HepG2 (cell line): ENCODE measurements around the gene XKR7.

Experiments used
- CREM ChIP-seq, 2 experiments: sonication (generic) in 1 of 2; formaldehyde crosslinking in 1 of 2; IDR thresholded peaks; 2 replicates each; pipeline versions ENCODE4 v1.4.0 to v1.6.1; 2016 to 2020; ENCODE audit warnings: antibody characterized with exemption in 1 of 2, mild to moderate bottlenecking in 1 of 2, missing genetic modification reagents in 1 of 2
- ESRRA ChIP-seq: sonication (generic); formaldehyde crosslinking; IDR thresholded peaks from 2 replicates; pipeline ENCODE4 v1.5.1; 2020; ENCODE audit warnings: mild to moderate bottlenecking, low read depth, missing genetic modification reagents
- SIN3A ChIP-seq: IDR thresholded peaks from 2 replicates; pipeline ENCODE4 v1.6.1; 2011; ENCODE audit warnings: low read depth, mild to moderate bottlenecking, control low read depth, low read length, borderline replicate concordance
- SRSF1 ChIP-seq: fragments of 200-400 bp; formaldehyde crosslinking; optimal IDR thresholded peaks from 2 replicates; pipeline ENCODE3; 2017; ENCODE audit warnings: mild to moderate bottlenecking, low read depth, low read length, moderate library complexity
- ZNF121 ChIP-seq: sonication (generic); formaldehyde crosslinking; IDR thresholded peaks from 2 replicates; pipeline ENCODE4 v1.5.0; 2020; ENCODE audit warnings: mild to moderate bottlenecking, missing genetic modification reagents
- ZNF207 ChIP-seq: fragments of 450-650 bp; IDR thresholded peaks from 2 replicates; pipeline ENCODE4 v1.6.1; 2016; ENCODE audit warnings: antibody characterized with exemption, borderline replicate concordance
- TF ChIP-seq, protein P1 (sequence below): sonication (generic); formaldehyde crosslinking; IDR thresholded peaks from 2 replicates; pipeline ENCODE4 v1.4.0; 2020; ENCODE audit warnings: low read depth, missing genetic modification reagents
- TF ChIP-seq, protein P2 (sequence below), 2 experiments: IDR thresholded peaks; 2 replicates each; pipeline ENCODE4 v1.6.1; 2011 to 2012; ENCODE audit warnings: low read length in 2 of 2, borderline replicate concordance in 1 of 2, low read depth in 1 of 2, mild to moderate bottlenecking in 1 of 2, moderate library complexity in 1 of 2
- TF ChIP-seq, protein P3 (sequence below): IDR thresholded peaks from 2 replicates; pipeline ENCODE4 v1.6.1; 2012; ENCODE audit warnings: inconsistent platforms

DNA sequence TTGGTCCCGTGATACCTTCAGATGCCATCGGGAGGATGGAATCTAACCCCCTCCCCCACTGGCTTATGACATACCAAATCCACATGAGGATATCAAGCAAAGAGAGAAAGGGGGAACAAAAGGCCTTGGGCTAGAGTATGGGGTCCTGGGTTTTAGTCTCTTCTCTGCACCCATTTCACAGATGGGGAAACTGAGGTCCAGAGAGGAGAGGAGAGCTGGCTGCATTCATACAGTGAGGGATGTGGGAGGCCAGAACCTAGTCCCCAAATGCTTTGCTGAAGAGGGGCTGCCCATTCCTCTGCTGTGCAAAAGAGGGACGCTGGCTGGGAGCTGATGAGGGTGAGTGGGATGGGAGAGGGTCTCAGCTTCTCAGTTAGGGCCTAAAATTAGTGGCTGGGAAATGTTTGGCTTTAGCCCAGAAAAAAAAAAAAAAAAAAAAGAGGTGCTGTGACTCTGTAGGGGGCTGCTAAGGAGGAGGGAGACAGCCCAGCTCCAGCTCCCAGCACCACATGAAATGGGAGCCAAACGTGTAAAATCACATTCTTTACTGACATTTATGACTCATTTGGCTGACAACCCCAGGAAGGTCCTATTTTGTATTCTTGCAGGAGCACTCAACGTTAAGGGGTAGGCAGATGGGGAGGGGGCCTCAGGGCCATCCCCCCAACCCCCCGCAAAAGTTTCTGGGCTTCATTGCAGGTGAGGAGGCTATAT, 11.9 kb downstream of the XKR7 start:
- no peak for TF ChIP-seq ZNF207
- TF ChIP-seq, protein P1, sequence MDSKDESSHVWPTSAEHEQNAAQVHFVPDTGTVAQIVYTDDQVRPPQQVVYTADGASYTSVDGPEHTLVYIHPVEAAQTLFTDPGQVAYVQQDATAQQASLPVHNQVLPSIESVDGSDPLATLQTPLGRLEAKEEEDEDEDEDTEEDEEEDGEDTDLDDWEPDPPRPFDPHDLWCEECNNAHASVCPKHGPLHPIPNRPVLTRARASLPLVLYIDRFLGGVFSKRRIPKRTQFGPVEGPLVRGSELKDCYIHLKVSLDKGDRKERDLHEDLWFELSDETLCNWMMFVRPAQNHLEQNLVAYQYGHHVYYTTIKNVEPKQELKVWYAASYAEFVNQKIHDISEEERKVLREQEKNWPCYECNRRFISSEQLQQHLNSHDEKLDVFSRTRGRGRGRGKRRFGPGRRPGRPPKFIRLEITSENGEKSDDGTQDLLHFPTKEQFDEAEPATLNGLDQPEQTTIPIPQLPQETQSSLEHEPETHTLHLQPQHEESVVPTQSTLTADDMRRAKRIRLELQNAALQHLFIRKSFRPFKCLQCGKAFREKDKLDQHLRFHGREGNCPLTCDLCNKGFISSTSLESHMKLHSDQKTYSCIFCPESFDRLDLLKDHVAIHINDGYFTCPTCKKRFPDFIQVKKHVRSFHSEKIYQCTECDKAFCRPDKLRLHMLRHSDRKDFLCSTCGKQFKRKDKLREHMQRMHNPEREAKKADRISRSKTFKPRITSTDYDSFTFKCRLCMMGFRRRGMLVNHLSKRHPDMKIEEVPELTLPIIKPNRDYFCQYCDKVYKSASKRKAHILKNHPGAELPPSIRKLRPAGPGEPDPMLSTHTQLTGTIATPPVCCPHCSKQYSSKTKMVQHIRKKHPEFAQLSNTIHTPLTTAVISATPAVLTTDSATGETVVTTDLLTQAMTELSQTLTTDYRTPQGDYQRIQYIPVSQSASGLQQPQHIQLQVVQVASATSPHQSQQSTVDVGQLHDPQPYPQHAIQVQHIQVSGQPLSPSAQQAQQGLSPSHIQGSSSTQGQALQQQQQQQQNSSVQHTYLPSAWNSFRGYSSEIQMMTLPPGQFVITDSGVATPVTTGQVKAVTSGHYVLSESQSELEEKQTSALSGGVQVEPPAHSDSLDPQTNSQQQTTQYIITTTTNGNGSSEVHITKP (CRISPR knock-in tag): no peak
- TF ChIP-seq, protein P2, sequence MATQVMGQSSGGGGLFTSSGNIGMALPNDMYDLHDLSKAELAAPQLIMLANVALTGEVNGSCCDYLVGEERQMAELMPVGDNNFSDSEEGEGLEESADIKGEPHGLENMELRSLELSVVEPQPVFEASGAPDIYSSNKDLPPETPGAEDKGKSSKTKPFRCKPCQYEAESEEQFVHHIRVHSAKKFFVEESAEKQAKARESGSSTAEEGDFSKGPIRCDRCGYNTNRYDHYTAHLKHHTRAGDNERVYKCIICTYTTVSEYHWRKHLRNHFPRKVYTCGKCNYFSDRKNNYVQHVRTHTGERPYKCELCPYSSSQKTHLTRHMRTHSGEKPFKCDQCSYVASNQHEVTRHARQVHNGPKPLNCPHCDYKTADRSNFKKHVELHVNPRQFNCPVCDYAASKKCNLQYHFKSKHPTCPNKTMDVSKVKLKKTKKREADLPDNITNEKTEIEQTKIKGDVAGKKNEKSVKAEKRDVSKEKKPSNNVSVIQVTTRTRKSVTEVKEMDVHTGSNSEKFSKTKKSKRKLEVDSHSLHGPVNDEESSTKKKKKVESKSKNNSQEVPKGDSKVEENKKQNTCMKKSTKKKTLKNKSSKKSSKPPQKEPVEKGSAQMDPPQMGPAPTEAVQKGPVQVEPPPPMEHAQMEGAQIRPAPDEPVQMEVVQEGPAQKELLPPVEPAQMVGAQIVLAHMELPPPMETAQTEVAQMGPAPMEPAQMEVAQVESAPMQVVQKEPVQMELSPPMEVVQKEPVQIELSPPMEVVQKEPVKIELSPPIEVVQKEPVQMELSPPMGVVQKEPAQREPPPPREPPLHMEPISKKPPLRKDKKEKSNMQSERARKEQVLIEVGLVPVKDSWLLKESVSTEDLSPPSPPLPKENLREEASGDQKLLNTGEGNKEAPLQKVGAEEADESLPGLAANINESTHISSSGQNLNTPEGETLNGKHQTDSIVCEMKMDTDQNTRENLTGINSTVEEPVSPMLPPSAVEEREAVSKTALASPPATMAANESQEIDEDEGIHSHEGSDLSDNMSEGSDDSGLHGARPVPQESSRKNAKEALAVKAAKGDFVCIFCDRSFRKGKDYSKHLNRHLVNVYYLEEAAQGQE (IDR thresholded peaks at IDR 0.05; ENCODE audit: borderline replicate concordance in 1 of 2, low read depth in 1 of 2, low read length in 2 of 2): no peak
- TF ChIP-seq SRSF1: no peak
- no peak for TF ChIP-seq ZNF121
- TF ChIP-seq SIN3A: no peak
- TF ChIP-seq, protein P3, sequence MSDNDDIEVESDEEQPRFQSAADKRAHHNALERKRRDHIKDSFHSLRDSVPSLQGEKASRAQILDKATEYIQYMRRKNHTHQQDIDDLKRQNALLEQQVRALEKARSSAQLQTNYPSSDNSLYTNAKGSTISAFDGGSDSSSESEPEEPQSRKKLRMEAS: no peak
- TF ChIP-seq ESRRA (CRISPR knock-in tag): no peak
- TF ChIP-seq CREM (IDR thresholded peaks at IDR 0.05): no peak
- TF ChIP-seq CREM (CRISPR knock-in tag; IDR thresholded peaks at IDR 0.05): no peak
